ENCODE data around the gene ZNF654.
"Not testable (repeated sequence)": the region's sequence is repeated elsewhere in the genome, so short reads cannot be mapped to it uniquely, and the experiment has no call there.

Gene ZNF654

GRCh38 chr3:88147261-88147660, 88.2 kb downstream of the ZNF654 start:
- peak; percentile 31 for DNase-seq

DNA sequence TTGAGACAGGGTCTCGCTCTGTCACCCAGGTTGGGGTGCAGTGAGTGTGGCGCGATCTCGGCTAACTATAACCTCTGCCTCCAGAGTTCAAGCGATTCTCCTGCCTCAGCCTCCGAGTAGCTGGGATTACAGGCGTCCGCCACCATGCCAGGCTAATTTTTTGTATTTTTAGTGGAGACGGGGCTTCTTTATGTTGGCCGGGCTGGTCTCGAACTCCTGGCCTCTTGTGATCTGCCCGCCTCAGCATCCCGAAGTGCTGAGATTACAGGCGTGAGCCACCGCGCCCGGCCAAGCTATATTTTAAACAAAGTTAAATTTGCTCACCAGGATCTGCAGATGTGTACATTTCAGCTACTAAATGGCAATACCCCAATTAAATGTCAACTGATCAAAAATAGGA, 89.6 kb downstream of the ZNF654 start:
- no peak for DNase-seq

GRCh38 chr3:88149101-88149508, 90.0 kb downstream of the ZNF654 start:
- no peak for DNase-seq

- DNase-seq, result peak; percentile 90
Observed at GRCh38 chr3:88149509-88150362, 90.7 kb downstream of the ZNF654 start, which contains the start of gene C3orf38. C3orf38 (plus strand) TSS chr3:88149959; CDS start chr3:88150053, 94 bp downstream.

DNA sequence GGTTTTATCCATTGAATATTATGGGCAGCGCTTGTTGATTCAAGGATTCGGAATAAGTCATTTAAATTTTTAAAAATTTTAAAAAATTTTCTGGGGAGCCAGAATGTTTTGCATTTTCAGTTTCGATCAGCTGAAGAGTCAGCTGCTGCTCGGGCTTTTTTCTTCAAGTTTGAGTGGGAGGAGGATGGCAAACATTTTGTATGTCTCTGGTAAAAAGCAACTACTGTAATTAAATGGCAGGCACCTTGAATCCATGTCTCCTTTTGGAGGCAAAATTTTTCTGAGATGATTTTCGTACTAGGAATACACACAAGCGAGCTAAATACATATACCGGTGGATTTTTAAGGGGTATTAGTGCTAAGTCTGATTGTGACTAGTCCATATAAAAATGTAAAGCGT, 91.3 kb downstream of the ZNF654 start:
- peak; percentile 24 for DNase-seq

- DNase-seq, result peak; percentile 59
Observed at GRCh38 chr3:88150806-88151205, 91.8 kb downstream of the ZNF654 start.

DNA sequence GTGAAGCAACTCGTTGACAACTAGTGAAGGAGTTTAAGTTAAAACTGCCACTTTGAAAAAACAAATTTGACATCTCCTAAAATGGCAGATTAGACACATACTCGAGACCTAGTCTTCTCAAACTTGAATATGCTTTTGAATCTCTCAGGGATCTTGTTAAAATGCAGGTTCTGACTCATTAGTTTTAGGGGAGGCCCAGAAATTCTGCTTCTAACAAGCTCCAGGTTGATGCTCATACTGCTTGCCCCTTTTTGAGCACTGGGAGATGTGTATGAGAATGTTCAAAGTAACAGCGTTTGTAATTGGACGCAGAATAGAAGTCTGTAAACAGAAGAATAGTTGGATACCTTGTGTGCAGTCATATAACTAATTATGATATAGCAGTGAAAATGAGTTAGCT, 92.3 kb downstream of the ZNF654 start:
- no peak for DNase-seq

- DNase-seq, result no peak
Observed at GRCh38 chr3:88152841-88153240, 93.8 kb downstream of the ZNF654 start.

GRCh38 chr3:88166419-88166971, 107.4 kb downstream of the ZNF654 start:
- DNase-seq, result no peak

- DNase-seq, result no peak
Observed at GRCh38 chr3:88167173-88167572, 108.1 kb downstream of the ZNF654 start.

- no peak for DNase-seq
Observed at GRCh38 chr3:88167704-88168103, 108.6 kb downstream of the ZNF654 start.

DNA sequence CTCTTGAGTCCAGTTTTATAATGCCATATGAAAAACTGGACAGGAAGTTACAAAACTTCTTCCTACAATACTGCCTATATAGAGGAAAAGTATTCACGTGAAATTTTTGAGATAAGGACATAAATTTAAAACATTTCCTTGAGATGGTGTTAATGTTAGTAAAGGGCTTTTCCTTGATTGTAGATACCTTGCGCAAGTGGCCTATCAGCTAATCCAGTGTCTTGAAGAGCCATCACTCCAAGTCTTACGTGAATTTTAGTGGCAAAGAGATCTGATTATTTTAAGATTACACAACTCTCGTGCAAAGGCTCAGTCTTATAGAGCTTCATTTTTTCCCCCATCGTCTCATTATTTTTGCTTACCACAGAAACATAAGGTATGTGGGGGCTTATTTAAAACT, 109.1 kb downstream of the ZNF654 start:
- DNase-seq, result no peak

GRCh38 chr3:88180398-88180999, 121.4 kb downstream of the ZNF654 start:
- DNase-seq, result peak; percentile 45

GRCh38 chr3:88182165-88182918, 123.3 kb downstream of the ZNF654 start:
- not testable (repeated sequence) for DNase-seq

DNA sequence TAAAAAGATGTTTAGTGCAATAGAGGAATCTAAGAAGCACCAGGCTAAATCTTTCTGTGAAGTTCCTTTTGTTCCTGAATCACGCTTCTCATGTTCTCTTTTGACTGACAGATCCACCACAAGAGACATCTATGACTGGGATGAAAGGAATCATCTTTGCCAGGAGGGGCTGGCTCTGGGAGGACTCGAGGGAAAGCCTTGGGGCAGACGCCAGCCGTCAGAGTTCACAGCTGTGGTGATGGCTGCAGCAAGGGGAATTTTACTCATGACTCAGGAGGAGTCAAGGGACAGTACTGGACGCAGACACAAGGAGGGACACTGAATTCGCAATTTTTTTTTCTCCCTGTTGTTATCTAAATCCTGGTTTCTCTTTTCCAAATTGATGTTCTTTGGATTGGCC, 129.4 kb downstream of the ZNF654 start:
- no peak for DNase-seq

GRCh38 chr3:88189361-88189810, 130.3 kb downstream of the ZNF654 start:
- no peak for DNase-seq

- no peak for DNase-seq
Observed at GRCh38 chr3:88191872-88192409, 132.9 kb downstream of the ZNF654 start.

GRCh38 chr3:88192631-88193030, 133.6 kb downstream of the ZNF654 start:
- no peak for DNase-seq

All from MV-4-11 (cell line).